CD4-positive, alpha-beta T cell treated with Interleukin-6 for 4 hours (primary cell): ENCODE data around the gene HEXD.

Experiments used
- DNase-seq: peaks from one replicate; pipeline ENCODE4 v3.0.0-alpha.2; 2020; ENCODE audit warnings: mixed read lengths

The HEXD gene

DNA sequence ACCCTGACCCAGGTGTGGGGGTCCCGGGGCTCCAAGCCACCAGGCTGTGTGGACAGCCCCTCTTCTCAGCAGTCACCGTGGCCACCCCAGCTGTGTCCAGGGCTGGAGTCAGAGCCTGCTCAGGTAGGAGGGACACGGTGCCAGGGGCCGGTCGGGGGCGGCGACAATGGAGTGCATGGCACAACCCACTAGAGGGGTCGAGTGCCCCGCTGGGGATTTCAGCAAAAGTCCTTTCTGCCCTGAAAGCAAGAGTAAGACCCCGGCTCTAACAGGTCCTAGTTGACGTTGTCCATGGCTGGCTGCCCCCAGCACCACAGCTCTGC lies 35.3 kb upstream of the HEXD start:
- no peak for DNase-seq

DNA sequence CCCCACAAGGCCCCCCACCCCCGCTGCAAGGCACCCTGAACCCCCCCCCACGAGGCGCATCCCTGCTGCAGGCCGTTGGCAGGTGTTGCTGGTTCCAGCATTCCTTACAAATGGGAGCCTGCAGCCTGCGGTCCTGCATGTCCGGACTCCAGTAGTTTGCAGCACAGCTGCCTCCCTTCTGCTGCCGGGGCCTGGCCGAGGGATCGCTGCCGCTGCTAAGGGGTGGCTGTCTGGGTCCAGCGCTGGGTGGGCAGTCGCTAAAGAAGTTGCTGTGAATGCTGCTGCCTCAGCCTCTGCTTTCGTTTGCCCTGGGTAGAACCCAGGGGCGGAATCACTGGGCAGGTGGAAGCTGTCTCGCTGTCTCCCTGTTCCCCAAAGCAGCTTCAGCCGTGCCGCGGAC lies 34.7 kb upstream of the HEXD start:
- DNase-seq = no peak

DNA sequence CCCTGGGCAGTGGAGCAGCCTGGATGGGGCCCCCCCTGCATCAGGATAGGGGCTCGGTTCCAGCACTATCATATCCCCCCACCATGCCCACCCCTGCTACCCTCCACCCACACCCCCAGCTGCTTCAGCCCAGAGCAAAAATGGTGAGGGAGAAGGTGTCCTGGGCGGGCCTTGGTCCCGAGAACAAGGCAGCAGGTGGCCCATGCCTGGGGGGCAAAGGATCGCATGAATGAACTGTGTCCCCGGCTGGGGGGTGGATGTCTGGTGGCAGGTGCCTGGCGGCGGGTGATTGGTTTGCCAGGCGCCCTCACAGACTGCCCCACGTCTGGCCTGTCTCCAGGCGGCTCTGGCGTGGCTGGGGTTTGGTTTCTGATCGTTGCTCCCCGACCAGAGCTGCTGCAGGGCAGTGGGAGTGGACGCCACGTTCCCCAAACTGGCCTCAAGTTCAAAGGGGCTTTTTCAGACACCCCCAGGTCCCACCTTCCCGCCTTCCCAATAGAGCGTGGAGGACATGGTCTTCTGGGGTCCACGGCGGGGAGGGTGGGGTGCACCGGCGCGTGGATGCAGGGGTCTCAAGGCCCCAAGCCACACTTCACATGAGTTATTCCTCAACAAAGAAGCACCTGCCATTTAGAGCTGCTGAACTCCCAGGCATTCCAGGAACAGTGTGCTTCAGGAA lies 34.0 kb upstream of the HEXD start:
- no peak for DNase-seq

DNA sequence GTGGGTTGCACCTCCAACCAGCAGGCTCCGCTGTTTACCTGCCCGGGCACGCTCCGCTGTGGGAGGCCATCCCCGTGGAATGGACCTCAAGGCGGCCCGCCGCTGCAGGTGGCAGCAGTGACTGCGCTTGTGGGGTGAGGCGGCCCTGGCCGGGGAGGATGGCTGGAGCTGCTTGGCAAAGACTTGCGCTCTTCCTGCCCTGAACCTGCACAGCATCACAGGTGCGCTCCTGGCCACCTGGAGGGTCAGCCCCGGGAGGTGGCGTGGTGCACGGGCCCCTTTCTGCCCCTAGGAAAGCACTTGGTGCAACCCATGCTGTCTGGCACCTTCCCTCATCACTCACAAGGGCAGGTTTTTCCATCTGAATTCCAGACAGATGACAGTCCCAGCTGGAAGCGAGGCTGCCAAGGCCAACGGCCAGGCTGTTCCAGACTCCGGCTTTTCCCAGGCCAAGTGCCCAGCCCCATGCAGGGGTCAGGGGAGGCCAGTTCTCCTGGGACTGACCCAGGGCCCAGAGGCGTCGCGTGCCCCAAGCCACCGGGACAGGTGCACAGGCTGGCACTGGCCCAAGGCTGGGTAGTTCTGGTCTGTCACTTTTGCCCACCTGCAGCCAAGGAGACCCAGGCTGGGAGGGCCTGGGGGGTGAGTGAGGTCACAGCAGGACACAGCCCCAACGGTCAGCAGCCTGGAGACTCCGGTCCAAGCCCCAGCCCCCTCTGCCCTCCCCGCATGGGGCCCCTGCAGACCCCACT lies 33.2 kb upstream of the HEXD start:
- no peak for DNase-seq

DNA sequence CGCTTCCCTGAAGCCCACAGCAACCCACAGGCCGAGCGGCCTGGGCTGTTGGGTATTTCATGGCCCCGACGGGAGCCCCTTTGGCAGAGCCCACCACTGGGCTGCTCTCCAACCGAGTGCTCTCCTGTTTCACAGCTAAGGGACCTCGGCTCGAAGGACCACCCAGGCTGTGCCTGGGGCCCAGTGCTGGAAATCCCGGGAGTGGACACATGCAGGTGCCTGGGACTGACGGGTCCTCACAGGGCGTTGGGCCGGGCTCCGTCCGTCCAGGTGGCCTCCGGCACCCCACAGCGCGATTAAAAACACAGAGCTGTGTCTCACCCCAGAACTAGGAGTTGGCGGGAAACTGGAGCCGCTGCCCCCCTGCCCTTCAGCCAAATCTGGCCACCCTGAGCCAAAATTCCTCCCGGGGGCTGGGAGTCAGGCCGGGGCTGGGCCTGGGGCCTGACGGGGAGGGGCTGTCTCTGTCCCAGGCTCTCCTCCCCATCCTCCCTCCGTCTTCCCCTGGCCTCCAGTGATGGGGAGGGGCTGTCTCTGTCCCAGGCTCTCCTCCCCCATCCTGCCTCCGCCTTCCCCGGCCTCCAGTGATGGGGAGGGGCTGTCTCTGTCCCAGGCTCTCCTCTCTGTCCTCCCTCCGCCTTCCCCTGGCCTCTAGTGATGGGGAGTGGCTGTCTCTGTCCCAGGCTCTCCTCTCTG lies 32.4 kb upstream of the HEXD start:
- DNase-seq = no peak

DNA sequence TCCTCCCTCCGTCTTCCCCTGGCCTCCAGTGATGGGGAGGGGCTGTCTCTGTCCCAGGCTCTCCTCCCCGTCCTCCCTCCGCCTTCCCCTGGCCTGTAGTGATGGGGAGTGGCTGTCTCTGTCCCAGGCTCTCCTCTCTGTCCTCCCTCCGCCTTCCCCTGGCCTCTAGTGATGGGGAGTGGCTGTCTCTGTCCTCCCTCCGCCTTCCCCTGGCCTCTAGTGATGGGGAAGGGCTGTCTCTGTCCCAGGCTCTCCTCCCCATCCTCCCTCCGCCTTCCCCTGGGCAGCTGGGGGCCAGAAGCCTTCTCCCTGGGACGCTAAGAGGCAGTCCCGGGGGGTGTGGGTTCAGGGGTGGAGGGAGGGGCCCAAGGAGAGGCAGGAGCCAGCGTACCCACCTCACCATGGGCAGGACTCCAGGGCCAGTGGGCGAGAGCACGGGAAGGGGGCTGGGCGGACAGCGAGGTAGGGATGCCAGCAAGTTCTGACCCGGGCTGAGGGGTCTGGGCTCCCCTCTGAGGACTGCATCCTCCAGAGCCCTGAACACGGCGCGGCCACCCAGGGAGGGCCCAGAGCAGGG lies 31.8 kb upstream of the HEXD start:
- no peak for DNase-seq

DNA sequence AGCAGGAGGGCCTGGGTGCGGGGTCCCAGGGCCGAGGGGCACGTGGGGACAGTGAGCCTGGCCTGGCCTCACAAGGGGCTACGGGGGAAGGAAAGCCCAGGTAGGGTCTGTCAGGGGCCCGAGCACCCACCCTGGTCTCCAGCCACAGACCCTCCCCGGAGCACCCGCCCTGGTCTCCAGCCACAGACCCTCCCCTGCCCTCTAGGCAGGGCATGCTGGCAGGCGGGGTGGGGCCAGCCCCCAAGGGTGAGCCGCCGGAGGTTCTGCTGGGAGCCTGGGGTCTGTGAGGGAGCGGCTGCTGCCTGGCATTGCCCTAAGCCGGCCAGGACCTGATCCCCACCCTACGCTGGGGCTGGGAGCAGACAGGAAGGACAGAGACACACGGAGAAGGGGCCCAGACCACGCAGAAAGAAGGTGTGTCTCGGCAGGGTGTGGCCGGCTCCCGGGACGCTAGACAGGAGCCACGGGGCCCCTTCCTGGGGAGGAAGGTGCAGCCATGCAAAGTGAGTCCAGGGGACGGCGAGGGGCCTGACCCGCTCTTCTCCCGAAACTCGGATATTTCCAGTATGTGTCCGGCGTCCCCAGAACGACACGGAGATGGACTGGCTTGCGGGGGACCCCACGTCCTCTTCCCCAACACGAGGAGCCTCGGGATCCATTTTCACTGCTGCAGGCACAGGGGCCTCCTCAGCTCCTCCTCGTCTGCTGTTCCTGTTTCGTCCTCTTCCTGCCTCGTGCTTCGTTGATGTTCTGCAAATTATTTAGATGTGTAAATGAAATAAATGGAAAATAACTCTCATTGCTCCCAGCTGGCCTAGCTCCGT lies 31.1 kb upstream of the HEXD start:
- DNase-seq = no peak

DNA sequence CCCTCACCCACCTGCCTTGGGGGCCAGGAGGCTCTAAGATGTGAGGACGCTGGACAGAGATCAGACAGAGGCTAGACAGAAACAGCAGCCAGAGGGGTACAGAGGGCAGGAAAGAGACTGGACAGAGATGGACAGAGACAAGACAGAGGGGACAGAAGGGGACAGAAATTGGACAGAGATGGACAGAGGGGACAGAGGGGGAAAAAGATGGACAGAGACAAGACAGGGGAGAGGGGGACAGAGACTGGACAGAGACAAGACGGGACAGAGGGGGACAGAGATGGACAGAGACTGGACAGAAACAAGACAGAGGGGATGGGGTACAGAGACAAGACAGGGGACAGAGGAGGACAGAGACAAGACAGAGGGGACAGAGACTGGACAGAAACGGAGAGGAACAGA lies 30.4 kb upstream of the HEXD start:
- DNase-seq = no peak

DNA sequence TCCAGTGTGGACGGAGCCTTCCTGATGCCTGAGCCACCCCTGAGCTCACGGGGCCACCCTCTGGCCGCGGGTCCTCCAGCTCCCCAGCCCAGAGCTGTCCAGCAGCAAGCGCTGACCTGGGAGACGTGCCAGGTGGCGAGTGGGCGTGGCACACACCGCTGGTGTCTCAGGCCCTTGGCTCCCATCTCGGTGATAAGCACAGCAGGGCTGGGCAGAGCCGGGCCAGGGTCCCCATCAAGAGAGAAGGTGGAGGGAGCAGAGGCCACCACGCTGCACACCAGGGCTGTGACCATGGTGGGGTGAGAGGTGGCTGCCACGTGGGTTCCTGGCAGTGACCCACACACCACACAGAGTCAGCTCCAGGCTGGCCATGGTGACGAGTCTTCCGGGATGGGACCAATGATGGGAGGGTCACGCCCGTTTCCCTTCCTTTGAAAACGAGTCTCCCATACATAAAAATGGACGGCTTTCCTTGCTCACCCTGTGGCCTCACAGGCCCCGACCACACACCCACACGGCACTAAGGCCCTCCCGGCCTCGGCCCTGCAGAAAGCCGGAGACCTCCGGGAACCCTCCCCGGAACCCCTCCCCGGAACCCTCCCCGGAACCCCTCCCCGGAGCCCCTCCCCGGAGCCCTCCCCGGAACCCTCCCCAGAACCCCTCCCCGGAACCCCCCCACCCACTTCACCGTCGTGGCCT lies 29.8 kb upstream of the HEXD start:
- DNase-seq = no peak

DNA sequence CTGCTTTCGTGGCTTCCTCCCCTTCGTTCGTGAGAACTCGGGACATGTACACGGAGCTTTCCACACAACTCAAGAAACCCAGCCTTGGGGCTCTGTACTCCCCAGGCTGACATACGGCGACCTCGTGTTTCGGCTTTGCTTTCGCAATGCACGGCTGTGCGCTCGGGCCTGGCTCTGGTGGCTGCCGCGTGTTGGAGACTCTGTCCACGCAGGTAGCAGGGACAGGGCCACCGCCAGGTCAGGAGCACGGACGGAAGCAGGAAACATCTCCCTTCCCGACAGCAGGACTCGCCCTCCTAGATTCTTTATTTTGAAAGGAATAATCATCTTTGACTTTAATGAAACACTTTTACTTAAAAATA lies 29.2 kb upstream of the HEXD start:
- DNase-seq = no peak

DNA sequence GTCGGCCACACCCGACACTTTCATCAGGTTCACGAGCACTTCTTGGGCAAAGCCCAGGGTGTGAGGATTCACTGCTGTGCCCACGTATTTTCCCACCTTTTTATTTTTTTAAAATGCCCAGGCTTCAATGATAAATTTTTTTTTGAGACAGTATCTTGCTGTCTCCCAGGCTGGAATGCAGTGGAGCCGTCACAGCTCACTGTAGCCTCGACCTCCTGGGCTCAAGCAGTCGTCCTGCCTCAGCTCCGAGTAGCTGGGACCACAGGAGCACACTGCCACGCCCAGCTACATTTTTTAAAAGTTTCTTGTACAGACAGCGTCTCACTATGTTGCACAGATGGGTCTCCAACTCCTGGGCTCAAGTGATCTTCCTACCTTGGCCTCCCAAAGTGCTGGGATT lies 28.8 kb upstream of the HEXD start:
- DNase-seq = no peak

DNA sequence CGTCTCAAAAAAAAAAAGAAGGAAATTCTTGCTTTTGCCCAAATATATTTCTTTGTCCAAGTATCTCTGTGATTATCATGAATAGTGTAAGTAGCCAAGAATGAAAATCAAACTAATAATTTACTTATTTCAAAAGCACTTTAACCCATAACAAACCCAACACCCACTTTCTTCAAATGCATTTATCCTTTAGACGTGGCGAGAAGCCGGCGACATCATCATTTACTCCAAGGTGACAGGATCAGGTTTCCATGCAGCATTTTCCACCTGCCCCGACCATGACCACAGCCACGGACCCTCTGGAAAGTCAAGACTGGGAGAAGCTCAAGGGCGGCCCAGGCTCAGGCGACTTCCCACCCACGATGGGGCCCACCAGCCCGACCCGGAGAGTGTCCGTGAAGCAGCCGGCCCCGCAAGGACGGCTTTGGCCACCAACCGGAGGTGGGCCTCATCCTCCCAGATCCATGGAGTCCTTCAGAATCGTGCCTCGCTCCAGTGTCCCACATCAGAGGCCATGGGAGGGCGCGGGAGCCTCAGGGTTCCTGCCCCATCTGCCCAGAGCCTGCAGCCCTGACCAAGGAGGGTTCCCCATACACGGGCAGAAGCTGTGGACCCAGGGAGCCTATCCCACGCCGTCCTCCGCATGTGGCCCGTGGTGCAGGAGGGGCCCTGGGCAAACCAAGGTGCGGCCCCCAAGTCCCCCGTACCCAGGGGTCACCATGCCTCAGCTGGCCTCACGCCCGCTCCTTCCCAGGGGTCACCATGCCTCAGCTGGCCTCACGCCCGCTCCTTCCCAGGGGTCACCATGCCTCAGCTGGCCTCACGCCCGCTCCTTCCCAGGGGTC lies 27.9 kb upstream of the HEXD start:
- no peak for DNase-seq

DNA sequence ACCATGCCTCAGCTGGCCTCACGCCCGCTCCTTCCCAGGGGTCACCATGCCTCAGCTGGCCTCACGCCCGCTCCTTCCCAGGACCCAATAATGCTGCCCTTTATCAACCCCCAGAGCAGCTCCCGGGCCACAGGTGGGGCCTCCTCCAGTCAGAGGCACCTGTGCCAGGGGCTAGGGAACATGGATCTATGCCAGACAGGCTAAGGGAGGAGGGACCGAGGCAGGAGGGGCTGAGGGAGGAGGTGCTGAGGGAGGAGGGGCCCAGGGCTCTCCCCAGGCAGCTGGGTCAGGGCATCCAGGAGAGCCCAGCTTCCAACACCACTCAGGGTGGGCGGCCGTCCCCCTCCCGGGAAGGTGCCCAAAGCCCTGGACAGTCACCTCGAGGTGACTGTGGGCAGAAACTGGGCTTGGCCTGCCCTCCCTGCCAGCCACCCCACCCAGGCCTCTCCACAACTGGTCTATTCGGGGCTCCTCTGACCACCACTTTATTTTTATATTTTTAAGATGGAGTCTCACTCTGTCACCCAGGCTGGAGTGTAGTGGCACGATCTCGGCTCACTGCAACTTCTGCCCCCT lies 27.2 kb upstream of the HEXD start:
- no peak for DNase-seq

DNA sequence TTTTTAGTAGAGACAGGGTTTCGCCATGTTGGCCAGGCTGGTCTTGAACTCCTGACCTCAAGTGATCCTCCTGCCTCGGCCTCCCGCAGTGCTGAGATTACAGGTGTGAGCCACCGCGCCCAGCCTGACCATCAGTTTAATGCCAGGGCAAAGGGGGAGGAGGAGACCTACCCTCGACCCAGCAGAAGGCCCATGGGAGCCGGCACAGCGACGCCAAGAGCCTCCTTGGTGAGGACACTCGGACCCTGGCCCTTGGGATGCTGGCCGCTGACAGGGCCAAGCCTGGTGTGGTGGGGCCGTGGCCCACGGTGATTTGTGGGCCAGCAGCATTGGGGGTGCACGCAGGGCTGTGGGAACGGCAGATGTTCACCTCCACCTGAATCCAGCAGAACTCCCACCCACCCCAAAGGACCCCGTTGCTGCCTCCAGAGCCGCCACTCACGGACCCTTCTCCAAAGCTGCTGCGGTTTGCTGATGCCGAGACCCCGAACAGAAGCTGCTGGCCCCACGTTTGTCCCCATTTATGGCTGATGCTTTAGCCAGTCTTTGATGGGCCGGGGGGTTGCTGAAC lies 26.6 kb upstream of the HEXD start:
- no peak for DNase-seq

DNA sequence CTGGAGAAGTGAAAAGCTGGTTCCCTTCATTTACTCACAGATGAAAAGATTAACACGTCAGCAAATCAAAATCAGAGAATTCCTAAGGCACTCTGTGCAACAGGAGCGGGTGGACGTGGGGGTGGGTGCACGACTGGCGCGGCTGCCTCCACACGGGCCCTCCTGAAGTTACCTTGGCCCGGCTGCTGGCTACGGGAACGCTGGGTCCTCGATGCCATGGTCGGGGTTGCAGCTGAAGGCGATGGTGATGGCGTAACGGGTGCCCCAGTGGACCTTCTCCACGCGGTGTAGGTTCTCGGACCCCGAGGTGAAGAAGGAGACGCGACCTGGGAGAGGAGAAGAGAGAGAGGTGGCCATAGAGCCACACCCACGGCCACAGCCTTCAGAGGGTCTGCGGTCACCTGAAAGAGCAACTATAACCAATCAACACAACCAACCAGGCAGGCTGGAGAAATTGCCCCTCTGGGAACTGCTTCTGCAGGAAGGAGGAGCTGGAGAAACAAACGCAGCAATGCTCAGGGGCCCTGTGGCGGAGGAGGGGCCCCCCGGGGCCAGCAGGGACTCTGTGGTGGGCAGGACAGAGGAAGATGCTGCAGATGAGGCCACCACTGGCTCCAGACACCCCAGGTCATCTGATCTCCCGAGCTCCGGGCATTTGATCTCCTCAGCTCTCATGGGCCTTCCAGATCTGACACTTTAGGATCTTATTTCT lies 25.8 kb upstream of the HEXD start:
- DNase-seq = no peak

DNA sequence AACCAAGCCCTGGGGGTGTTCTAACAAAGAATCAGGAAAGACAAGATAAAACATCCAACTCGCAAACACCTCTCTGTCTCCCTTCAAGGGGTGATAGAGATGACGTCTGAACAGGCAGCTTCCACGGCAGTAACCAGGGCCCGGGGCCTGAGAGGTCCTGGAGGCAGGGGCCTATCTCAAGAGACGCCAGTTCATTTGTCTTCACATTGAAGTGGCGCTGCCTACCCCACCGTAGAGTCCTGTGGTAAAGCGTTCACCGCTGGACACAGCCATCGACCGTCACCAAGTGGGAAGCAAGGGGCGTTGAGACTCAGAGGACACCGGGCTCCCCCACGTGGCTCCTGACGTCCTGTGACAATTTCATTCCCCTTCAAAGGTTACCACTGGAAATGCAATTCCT lies 25.2 kb upstream of the HEXD start:
- DNase-seq = no peak

DNA sequence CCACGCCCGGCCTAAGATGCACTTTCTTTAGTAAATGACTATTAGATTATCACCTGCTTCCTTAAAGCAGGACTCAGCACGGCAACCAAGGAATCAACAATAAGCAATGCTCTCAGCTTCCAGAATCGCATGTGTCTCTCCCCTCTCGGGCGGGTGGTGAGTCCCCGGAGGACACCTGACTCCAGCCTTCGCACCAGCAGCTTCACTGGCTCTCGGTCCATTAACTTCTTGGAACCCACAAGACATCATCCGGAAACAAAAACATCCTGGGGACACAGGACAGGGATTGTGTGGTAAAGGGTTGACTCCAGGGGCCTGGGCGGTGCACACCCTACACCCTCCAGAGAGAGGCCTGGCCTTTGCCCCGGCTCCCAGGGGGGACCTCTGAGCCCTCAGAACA lies 23.9 kb upstream of the HEXD start:
- DNase-seq = no peak

DNA sequence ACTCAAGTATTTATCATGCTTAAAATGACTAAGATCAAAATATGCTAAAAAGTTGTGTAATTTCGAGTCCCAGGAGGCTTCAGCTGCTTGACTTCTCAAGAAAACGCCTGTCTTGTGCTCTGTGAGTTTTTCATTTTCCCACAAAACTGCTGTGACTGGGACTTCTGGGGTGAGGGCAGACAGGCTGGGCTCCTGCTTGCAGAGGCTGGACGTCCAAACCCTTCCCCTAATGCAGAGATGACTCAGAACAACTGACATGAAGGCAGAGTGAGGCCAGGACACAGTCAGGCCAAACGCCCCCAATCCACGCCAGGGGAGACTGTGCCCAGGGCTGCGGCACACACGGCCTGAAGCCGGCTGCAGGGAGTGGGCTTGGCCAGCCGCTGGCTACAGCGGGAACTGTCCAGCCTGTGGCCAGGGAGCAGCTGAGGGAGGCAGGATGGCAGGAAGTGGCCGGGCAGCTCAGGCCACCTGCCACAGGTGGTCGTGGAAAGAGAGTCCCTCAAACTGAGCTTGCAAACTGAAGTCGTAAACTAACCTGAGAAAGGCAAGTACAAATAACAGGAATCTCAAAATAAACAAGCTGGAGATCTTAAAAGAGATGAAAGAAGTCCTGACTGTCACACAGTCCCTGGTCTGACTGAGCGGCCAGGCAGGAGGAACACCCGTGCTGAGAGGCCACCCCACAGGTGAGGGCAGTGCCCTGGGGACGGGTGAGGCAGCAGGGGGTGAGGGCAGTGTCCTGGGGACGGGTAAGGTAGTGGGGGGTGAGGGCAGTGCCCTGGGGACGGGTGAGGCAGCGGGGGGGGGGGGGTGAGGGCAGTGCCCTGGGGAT lies 21.3 kb upstream of the HEXD start:
- no peak for DNase-seq
